PC-3 (cell line): ENCODE results near the gene GAREM2. TPM values are rescaled to one million over a fixed set of nuclear protein-coding genes. Genes with fewer than 3 reads are reported as not detected.

Experiments used
- total RNA-seq: library from RNA; depleted of rRNA; stranded (reverse); fragments of >200 nt; gene quantifications from 2 replicates; pipeline ENCODE4 v1.2.3, GENCODE V29; 2014; rRNA removed

GAREM2 gene
- total RNA-seq, 1 experiment from 2014 or later = 1.4 TPM

Other genes with a start within 250 kb of the GAREM2 start
- 12.8 and 20.1 TPM in 2 replicates for gene KIF3C, start 190.6 kb upstream of the GAREM2 start, total RNA-seq
- gene RAB10, start 139.0 kb upstream of the GAREM2 start, total RNA-seq = 138 and 149 TPM in 2 replicates
- 128 and 131 TPM in 2 replicates for gene HADHA, start 71.5 kb downstream of the GAREM2 start, total RNA-seq
- gene HADHB, start 71.9 kb downstream of the GAREM2 start, total RNA-seq = 58.3 and 72.3 TPM in 2 replicates
- gene SELENOI, start 173.1 kb downstream of the GAREM2 start, total RNA-seq = 22.0 and 22.3 TPM in 2 replicates
- gene ADGRF3, start 173.7 kb downstream of the GAREM2 start, total RNA-seq = not detected in 2 replicates
- gene DRC1, start 228.8 kb downstream of the GAREM2 start, total RNA-seq = not detected in 2 replicates